NT2/D1 (cell line): ENCODE data around the gene FLYWCH2.
A peak's percentile ranks its signal among the peaks of the same experiment; 100 is the strongest.

Source experiments
- DNase-seq: peaks from one replicate; pipeline ENCODE4 v3.0.0-alpha.2; 2011; ENCODE audit warnings: low read depth, low spot score
- H3K27me3 ChIP-seq: 2 replicates; pipeline ENCODE4 v1.6.0; 2011; ENCODE audit warnings: mild to moderate bottlenecking; ENCODE audit not compliant: insufficient read length, insufficient read depth
- H3K36me3 ChIP-seq: 2 replicates; pipeline ENCODE4 v1.6.1; 2011; ENCODE audit warnings: mild to moderate bottlenecking, low read length, mixed read lengths; ENCODE audit not compliant: insufficient read depth, insufficient read length
- H3K4me1 ChIP-seq: 2 replicates; pipeline ENCODE4 v1.5.1; 2011; ENCODE audit not compliant: insufficient read depth, insufficient read length
- H3K4me3 ChIP-seq: 2 replicates; pipeline ENCODE4 v1.5.1; 2011; ENCODE audit warnings: low read depth; ENCODE audit not compliant: insufficient read length
- H3K9ac ChIP-seq: 2 replicates; pipeline ENCODE4 v1.6.0; 2011; ENCODE audit warnings: low read depth; ENCODE audit not compliant: insufficient read length
- H3K9me3 ChIP-seq: 2 replicates; pipeline ENCODE4 v1.5.1; 2011; ENCODE audit warnings: mild to moderate bottlenecking, low read length; ENCODE audit not compliant: insufficient read depth
- SUZ12 ChIP-seq: IDR thresholded peaks from 2 replicates; pipeline ENCODE4 v1.6.1; 2011; ENCODE audit not compliant: insufficient read length, insufficient read depth; ENCODE audit errors: extremely low read depth
- YY1 ChIP-seq: IDR thresholded peaks from 2 replicates; pipeline ENCODE4 v1.6.1; 2011; ENCODE audit not compliant: insufficient read length, insufficient read depth
- ZNF274 ChIP-seq: IDR thresholded peaks from 2 replicates; pipeline ENCODE4 v1.6.1; 2011; ENCODE audit warnings: mild to moderate bottlenecking, low read depth, low read length

The FLYWCH2 gene, protein sequence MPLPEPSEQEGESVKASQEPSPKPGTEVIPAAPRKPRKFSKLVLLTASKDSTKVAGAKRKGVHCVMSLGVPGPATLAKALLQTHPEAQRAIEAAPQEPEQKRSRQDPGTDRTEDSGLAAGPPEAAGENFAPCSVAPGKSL

GRCh38 chr16:2882650-2883457 is at the start of gene FLYWCH2:
TSS of gene FLYWCH2 (plus strand) at chr16:2883215. CDS start at chr16:2896450, 13,235 bp downstream.
- peak within 1 kb of the TSS; percentile 90 for H3K9ac ChIP-seq
- H3K27me3 ChIP-seq, result peaks cover 13% of the 10 kb centered on the region
- peak; percentile 96 for DNase-seq
- H3K4me3 ChIP-seq, result peak within 1 kb of the TSS; percentile 90
- H3K4me1 ChIP-seq, result peaks cover 5% of the 10 kb centered on the region
- TF ChIP-seq SUZ12 (no peak), YY1 (no peak), ZNF274 (no peak)
- peaks cover 11% of the 10 kb centered on the region for H3K9me3 ChIP-seq
- no peaks in the 10 kb centered on the region for H3K36me3 ChIP-seq

DNA sequence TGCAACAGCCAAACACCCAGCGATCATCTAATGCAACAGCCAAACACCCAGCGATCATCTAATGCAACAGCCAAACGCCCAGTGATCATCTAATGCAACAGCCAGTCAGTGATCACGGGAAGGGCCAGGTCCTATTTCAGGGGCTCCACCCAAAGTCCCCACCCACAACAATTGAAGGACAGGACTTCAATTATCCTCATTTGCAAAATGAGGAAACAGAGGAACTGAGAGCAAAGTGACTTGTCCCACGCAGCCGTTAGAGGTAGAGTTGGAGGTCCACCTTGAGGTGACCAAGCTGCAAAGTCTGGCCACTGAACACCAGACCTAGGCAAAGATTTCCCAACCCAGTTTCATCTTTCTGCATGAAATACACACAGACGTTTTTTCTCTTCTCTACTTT is 49.2 kb upstream of the FLYWCH2 start:
- no peaks in the 10 kb centered on the region for H3K9me3 ChIP-seq
- no peak overlapping the region for H3K4me3 ChIP-seq
- no peak overlapping the region for H3K9ac ChIP-seq
- peaks cover 20% of the 10 kb centered on the region for H3K4me1 ChIP-seq
- no peaks in the 10 kb centered on the region for H3K27me3 ChIP-seq
- DNase-seq, result no peak
- TF ChIP-seq ZNF274, result no peak
- no peak for TF ChIP-seq YY1
- no peak for TF ChIP-seq SUZ12
- no peaks in the 10 kb centered on the region for H3K36me3 ChIP-seq

DNA sequence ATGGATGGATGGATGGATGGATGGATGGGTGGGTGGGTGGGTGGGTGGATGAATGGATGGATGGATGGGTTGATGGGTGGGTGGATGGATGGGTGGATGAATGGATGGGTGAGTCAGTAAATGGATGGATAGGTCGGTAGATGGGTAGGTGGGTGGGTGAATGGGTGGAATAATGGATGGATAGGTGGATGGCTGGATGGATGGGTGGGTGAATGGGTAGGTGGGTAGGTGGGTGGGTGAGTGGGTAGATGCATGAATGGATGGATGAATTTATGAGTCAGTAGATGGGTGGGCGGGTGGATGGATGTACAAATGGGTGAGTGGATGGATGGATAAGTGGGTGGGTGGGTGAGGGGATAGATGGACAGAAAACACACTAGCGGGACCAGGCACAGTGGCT is 48.0 kb upstream of the FLYWCH2 start:
- no peak for TF ChIP-seq ZNF274
- TF ChIP-seq YY1, result no peak
- TF ChIP-seq SUZ12, result no peak
- Histone ChIP-seq H3K9ac (no peak overlapping the region), H3K4me1 (peaks cover 17% of the 10 kb centered on the region), H3K36me3 (no peaks in the 10 kb centered on the region), H3K27me3 (no peaks in the 10 kb centered on the region), H3K4me3 (no peak overlapping the region), H3K9me3 (no peaks in the 10 kb centered on the region)
- no peak for DNase-seq

DNA sequence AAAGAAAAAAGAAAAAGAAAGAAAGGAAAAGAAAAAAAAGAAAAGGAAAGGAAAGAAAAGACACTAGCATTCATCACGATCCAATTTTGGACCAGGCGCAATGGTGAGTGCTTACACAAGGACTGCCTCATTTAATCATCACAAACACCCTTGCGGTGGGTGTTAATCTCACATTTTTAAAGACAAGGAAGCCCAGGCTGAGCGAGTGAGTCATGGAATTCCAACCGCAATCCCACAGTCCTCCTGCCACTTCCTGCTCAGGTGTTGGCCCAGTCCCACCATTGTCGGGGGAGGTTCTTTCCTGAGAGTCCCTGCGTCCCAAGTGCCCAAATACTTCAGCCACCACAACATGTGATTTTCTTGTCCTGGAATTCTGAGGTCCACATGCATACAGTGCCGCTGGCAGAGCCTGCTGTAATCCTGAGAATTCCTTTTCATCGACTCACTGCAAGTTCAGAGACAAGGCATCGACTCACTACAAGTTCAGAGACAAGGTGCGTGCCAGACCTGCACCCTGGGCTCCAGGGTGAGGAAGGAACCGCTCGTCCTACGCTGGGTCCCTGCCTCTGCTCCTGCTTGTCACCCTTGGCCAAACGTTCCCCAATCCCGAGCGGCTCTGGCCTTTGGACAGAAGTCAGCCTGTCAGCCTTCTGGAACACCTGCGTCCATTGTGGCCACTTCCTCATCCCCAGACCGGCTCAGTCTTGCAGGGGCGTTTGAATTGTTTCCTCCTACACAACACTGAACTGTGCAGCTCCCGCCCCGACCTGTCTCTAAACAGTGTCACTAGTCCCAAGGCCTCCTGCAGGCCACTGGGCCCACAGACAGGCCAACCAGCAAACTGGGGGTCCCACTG is 47.1 kb upstream of the FLYWCH2 start:
- TF ChIP-seq SUZ12 (no peak), YY1 (no peak), ZNF274 (no peak)
- H3K4me3 ChIP-seq, result no peak overlapping the region
- peak; percentile 87 for DNase-seq

DNA sequence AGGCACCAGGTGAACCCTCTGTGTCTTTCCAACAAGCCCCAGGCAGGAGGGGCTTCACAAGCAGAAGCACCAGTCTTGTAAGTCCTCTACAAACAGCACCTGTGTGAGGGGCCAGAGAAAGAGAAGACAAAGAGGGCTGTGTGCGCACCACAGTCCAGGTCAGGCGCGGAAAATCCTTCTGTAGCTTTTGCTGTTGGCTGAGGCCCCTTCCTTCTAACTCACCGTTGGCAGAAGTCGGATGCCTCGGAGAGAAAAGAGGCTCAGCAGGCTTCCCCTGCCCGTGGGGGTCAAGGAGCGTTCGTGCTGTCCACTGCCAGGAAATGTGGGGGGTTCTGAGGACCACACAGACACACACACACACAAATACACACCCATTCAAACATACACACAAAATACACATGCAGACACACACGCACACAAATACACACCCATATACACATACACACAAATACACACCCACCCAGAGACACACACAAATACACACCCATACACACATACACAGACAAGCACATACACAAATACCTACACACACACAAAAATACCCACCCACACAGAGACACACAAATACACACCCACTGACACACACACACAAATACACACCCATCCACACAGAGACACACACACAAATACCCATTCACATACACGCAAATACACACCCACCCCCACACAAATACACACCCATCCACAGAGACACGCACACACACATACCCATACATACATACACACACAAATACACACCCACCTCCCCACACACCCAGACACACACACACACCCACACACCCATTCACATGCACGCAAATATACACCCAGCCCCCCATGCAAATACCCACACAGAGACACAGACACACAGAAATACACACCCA is 46.1 kb upstream of the FLYWCH2 start:
- H3K36me3 ChIP-seq, result no peaks in the 10 kb centered on the region
- peaks cover 14% of the 10 kb centered on the region for H3K4me1 ChIP-seq
- H3K27me3 ChIP-seq, result no peaks in the 10 kb centered on the region
- H3K9ac ChIP-seq, result peak overlapping the region; percentile 50
- DNase-seq, result no peak
- no peak overlapping the region for H3K4me3 ChIP-seq
- H3K9me3 ChIP-seq, result no peaks in the 10 kb centered on the region
- TF ChIP-seq SUZ12 (no peak), YY1 (no peak), ZNF274 (no peak)

More for the DNA sequence above, 47.1 kb upstream of the FLYWCH2 start:
- no peaks in the 10 kb centered on the region for H3K27me3 ChIP-seq
- H3K36me3 ChIP-seq, result no peaks in the 10 kb centered on the region
- H3K4me1 ChIP-seq, result peaks cover 14% of the 10 kb centered on the region
- H3K9me3 ChIP-seq, result no peaks in the 10 kb centered on the region
- H3K9ac ChIP-seq, result peak overlapping the region; percentile 50

GRCh38 chr16:2838928-2839327 is 44.1 kb upstream of the FLYWCH2 start:
- H3K36me3 ChIP-seq, result no peaks in the 10 kb centered on the region
- H3K4me1 ChIP-seq, result peaks cover 14% of the 10 kb centered on the region
- H3K9ac ChIP-seq, result no peak overlapping the region
- H3K27me3 ChIP-seq, result no peaks in the 10 kb centered on the region
- no peaks in the 10 kb centered on the region for H3K9me3 ChIP-seq
- DNase-seq, result peak; percentile 32
- TF ChIP-seq SUZ12 (no peak), ZNF274 (no peak), YY1 (no peak)
- no peak overlapping the region for H3K4me3 ChIP-seq
